ENCODE measurements around the gene CDYL2.
"Not testable (repeated sequence)": the region's sequence is repeated elsewhere in the genome, so short reads cannot be mapped to it uniquely, and the experiment has no call there.

CDYL2 gene

GRCh38 chr16:80741724-80742123 lies 62.7 kb downstream of the CDYL2 start:
- no peak for TF ChIP-seq CTCF (IDR thresholded peaks at IDR 0.05; ENCODE audit: low read depth, low read length, missing control alignments)
- DNase-seq (ENCODE audit: low read depth), result no peak
- no peak overlapping the region for H3K4me3 ChIP-seq (ENCODE audit: low read depth, low read length)

GRCh38 chr16:80739523-80739922 lies 64.9 kb downstream of the CDYL2 start:
- DNase-seq (ENCODE audit: low read depth), result no peak
- TF ChIP-seq CTCF (IDR thresholded peaks at IDR 0.05; ENCODE audit: low read depth, low read length, missing control alignments), result no peak
- H3K4me3 ChIP-seq (ENCODE audit: low read depth, low read length), result no peak overlapping the region

- no peak for TF ChIP-seq CTCF (IDR thresholded peaks at IDR 0.05; ENCODE audit: low read depth, low read length, missing control alignments)
- no peak for DNase-seq (ENCODE audit: low read depth)
- no peak overlapping the region for H3K4me3 ChIP-seq (ENCODE audit: low read depth, low read length)
Observed at GRCh38 chr16:80738521-80738920, 65.9 kb downstream of the CDYL2 start.

- DNase-seq (ENCODE audit: low read depth), result no peak
- no peak overlapping the region for H3K4me3 ChIP-seq (ENCODE audit: low read depth, low read length)
- no peak for TF ChIP-seq CTCF (IDR thresholded peaks at IDR 0.05; ENCODE audit: low read depth, low read length, missing control alignments)
Observed at GRCh38 chr16:80735846-80736245, 68.6 kb downstream of the CDYL2 start.

- DNase-seq (ENCODE audit: low read depth), result no peak
- H3K4me3 ChIP-seq (ENCODE audit: low read depth, low read length), result no peak overlapping the region
- TF ChIP-seq CTCF (IDR thresholded peaks at IDR 0.05; ENCODE audit: low read depth, low read length, missing control alignments), result no peak
Observed at GRCh38 chr16:80733407-80733806, 71.0 kb downstream of the CDYL2 start.

GRCh38 chr16:80731915-80732314 lies 72.5 kb downstream of the CDYL2 start:
- DNase-seq (ENCODE audit: low read depth), result no peak
- no peak overlapping the region for H3K4me3 ChIP-seq (ENCODE audit: low read depth, low read length)
- no peak for TF ChIP-seq CTCF (IDR thresholded peaks at IDR 0.05; ENCODE audit: low read depth, low read length, missing control alignments)

- H3K4me3 ChIP-seq (ENCODE audit: low read depth, low read length); DNase-seq (ENCODE audit: low read depth): not testable (repeated sequence)
Observed at GRCh38 chr16:80727066-80727763, 77.2 kb downstream of the CDYL2 start.

All from GM12864 (cell line).